Breast epithelium (tissue), 3 donors: ENCODE data around the gene ERICH3.

Source experiments
- POLR2A ChIP-seq: fragments of 450-650 bp; IDR thresholded peaks from one replicate; pipeline ENCODE4 v1.6.1; 2016; ENCODE audit warnings: antibody characterized with exemption, mild to moderate bottlenecking, moderate library complexity
- TF ChIP-seq, protein P1 (sequence below), 3 donors: fragments of 450-650 bp; IDR thresholded peaks; one replicate each; pipeline ENCODE4 v1.5.1; 2016 to 2017; ENCODE audit warnings: antibody characterized with exemption in 3 of 3, mild to moderate bottlenecking in 3 of 3, moderate library complexity in 3 of 3

DNA sequence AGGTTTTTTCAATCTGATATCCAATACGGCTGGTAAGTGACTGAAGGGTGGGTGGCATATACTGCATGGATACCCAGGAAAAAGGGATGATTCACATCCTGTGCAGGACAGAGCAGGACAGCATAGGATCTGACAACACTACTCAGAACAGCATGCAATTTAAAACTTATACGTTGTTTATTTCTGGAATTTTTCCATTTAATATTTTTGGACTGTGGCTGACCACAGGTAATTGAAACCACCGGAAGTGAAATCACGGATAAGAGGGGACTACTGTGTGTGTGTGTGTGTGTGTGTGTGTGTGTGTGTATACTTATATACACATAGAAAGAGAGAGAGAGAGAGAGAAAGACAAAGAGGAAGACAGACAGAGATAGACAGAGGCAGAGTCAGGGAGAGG is 23.0 kb downstream of the ERICH3 start:
- TF ChIP-seq POLR2A: no peak
- TF ChIP-seq, protein P1, sequence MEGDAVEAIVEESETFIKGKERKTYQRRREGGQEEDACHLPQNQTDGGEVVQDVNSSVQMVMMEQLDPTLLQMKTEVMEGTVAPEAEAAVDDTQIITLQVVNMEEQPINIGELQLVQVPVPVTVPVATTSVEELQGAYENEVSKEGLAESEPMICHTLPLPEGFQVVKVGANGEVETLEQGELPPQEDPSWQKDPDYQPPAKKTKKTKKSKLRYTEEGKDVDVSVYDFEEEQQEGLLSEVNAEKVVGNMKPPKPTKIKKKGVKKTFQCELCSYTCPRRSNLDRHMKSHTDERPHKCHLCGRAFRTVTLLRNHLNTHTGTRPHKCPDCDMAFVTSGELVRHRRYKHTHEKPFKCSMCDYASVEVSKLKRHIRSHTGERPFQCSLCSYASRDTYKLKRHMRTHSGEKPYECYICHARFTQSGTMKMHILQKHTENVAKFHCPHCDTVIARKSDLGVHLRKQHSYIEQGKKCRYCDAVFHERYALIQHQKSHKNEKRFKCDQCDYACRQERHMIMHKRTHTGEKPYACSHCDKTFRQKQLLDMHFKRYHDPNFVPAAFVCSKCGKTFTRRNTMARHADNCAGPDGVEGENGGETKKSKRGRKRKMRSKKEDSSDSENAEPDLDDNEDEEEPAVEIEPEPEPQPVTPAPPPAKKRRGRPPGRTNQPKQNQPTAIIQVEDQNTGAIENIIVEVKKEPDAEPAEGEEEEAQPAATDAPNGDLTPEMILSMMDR (IDR thresholded peaks at IDR 0.05): no peak
